ENCODE data around the gene TP53I11. TPM values are rescaled to one million over a fixed set of nuclear protein-coding genes. Genes with fewer than 3 reads are reported as not detected.

TP53I11 gene
- polyA plus RNA-seq, 3 donors from 2014 or later = 5.0 to 13.6 (median 6.4) TPM

DNA sequence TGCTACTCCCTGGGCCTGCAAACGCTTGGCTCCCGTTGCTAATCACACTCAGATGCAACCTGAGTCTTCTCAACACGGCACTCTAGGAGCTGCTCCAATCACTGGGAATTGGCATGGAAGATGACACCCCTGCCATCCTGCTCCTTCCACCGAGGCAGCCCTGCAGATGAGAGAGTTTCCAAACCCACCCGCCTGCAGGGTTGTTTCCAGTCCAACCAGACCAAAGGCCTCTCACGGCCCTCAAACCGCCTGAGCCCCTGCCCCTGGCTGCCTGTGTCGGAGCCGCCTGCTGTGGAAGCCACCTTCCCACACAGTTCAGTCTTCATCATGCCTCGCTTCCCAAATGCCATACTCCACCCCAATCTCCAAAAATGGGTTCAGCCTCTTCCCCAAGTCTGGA, 36.8 kb upstream of the TP53I11 start:
- H3K36me3 Mint-ChIP-seq = peaks cover 0 to 3% (median 0%) of the 10 kb centered on the region in 3 donors
- no peak overlapping the region for H3K27ac Mint-ChIP-seq
- no peak overlapping the region for H3K4me3 Mint-ChIP-seq
- H3K4me1 Mint-ChIP-seq = peaks cover 9 to 11% of the 10 kb centered on the region in 2 donors
- DNase-seq = no peak
- H3K9me3 Mint-ChIP-seq = no peaks in the 10 kb centered on the region
- peaks cover 0 to 5% (median 2%) of the 10 kb centered on the region in 3 donors for H3K27me3 Mint-ChIP-seq (ENCODE audit: low read depth in 3 of 3)

DNA sequence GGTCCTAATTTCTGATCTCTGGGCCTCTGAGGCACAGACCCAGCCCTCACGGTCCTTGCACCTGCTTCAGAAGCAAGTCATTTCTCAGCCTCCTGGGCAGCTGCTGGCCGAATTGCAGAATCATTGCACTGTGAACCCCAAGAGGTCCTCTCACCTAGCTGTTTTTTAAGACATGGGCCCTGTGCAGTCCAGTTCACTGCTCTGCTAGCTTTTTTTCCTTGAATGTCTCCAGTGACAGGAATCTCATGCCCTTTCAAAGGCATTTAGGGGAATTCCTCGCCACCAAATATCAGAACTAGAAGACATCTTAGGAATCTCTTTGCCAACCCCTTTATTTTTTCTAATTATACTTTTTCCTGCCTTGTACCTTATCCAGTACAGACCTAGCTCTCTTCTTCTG, 35.6 kb upstream of the TP53I11 start:
- no peak overlapping the region for H3K27ac Mint-ChIP-seq
- H3K4me3 Mint-ChIP-seq = no peak overlapping the region
- peaks cover 0 to 3% (median 0%) of the 10 kb centered on the region in 3 donors for H3K36me3 Mint-ChIP-seq
- DNase-seq = no peak
- peaks cover 0 to 5% (median 2%) of the 10 kb centered on the region in 3 donors for H3K27me3 Mint-ChIP-seq (ENCODE audit: low read depth in 3 of 3)
- peaks cover 10 to 17% of the 10 kb centered on the region in 2 donors for H3K4me1 Mint-ChIP-seq
- H3K9me3 Mint-ChIP-seq = no peaks in the 10 kb centered on the region

DNA sequence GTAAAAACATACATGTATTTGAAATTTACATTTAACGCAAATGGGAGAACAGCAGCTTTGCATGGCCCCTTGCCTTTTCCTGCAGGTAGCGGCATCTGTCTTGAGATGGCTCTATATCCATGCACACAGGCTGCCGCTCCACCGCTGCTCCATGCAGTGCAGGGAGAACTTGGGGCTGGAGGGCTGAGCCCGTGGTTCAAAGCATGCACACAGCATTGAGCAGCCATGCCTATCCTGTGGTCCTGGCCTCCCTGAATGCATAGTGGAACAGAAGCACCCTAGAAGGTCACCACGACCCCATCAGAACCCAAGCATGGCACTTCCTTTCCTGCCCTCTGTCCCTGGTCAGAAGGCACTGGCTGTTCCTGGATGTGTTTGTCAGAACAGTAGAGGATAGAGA, 35.0 kb upstream of the TP53I11 start:
- DNase-seq = no peak
- no peak overlapping the region for H3K4me3 Mint-ChIP-seq
- no peak overlapping the region for H3K27ac Mint-ChIP-seq
- H3K27me3 Mint-ChIP-seq (ENCODE audit: low read depth in 3 of 3) = peaks cover 0 to 5% (median 2%) of the 10 kb centered on the region in 3 donors
- H3K4me1 Mint-ChIP-seq = peaks cover 10 to 17% of the 10 kb centered on the region in 2 donors
- H3K9me3 Mint-ChIP-seq = no peaks in the 10 kb centered on the region
- H3K36me3 Mint-ChIP-seq = no peaks in the 10 kb centered on the region

DNA sequence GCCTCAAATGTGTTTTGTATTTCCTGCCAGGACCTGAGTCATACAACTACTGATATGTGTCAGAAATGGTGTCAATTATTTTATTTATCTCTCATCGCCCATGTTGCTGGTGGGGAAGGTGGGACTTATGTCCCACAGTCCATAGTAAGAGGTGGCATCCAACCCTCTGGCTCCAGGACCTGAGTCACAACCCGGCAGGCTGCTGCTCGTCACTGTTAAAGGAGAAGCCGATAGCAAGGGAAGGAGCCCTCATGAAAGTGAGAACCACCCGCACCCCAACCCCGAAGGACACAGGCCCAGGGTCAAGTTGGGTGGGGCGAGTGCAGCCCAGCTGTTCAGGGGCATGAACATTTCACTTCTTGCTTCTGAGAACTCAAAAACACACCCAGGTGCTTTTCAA, 33.1 kb upstream of the TP53I11 start:
- no peaks in the 10 kb centered on the region for H3K36me3 Mint-ChIP-seq
- H3K9me3 Mint-ChIP-seq = no peaks in the 10 kb centered on the region
- peaks cover 0 to 7% (median 0%) of the 10 kb centered on the region in 3 donors for H3K27me3 Mint-ChIP-seq (ENCODE audit: low read depth in 3 of 3)
- peak overlapping the region in 3 of 6 donors; percentile 80 to 85 (median 85) for H3K27ac Mint-ChIP-seq
- peak overlapping the region in 2 of 5 donors; percentile 35 to 69 for H3K4me3 Mint-ChIP-seq
- H3K4me1 Mint-ChIP-seq = peaks cover 10 to 17% of the 10 kb centered on the region in 2 donors
- DNase-seq = peak in 1 of 3 donors; percentile 21

DNA sequence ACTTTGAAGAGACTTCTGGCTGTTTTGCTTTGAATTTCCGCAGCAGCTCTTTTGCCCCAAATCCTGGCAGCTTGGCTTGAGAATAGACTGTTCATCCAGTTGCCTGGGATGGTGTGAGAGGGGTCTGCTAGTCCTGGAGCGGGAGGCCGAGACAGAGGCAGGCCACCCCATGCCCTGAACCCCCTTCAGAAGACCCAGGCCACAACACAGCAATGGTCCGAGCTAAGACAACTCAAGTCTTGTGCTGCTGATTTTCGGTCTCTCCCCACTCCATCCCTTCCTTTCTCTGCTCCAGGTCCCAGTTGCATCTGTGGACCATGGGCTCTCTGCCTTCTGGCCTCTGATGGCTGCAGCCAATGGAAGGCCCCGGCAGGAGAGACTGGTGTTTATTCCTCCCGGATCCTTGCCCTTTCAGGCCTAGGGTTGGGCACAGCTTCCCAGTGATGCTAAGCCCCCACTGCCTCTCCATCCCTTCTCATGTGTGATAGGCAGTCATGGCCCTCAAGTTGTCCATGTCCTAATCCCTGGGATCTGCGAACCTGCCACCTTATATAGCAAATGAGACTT, 31.9 kb upstream of the TP53I11 start:
- peak overlapping the region in 1 of 5 donors; percentile 29 for H3K4me3 Mint-ChIP-seq
- H3K9me3 Mint-ChIP-seq = no peaks in the 10 kb centered on the region
- no peak for DNase-seq
- peaks cover 10 to 17% of the 10 kb centered on the region in 2 donors for H3K4me1 Mint-ChIP-seq
- H3K27ac Mint-ChIP-seq = no peak overlapping the region
- H3K27me3 Mint-ChIP-seq (ENCODE audit: low read depth in 3 of 3) = peaks cover 0 to 7% (median 0%) of the 10 kb centered on the region in 3 donors
- H3K36me3 Mint-ChIP-seq = no peaks in the 10 kb centered on the region

DNA sequence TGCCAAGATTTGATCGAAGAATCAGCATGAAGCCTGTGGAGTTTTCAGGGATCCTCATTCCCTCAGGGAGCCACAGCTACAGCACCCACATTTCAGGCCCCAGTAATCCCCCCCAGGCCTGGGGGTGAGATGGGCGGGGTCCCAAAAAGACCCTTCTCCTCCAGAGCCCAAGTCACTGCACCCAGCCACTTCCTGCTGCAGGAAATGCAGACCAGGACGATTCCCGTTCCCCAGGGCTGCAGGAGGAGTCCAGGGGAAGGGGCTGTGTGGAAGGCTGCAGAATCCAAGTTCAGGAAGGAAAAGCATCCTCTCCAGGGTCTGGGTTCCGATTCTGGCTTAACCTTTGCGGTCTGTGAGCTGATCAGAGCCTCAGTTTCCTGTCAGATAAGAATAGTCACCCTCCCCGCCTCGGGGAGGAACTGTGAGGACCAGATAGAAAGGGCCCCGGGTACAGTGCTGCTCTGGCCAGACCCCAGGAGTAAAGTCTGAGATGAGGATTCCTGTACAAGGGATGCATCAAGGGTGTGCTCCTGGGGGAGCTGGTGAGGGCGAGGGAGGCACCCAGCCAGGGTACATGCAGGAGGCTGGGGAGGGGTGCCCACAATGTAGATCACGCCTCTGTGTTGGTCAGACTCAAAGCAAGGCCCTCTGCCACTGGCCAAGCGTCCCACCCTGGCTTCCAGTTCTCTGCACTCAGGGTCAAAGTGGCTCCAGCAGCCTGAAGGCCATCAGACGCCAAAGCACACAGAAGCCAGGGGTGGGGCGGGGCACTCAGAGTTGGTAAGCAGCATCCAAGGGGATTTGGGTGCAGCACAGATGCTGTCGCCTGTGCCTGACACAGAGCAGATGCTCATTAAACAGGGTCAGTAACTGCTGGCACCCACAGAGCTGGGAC, 30.1 kb upstream of the TP53I11 start:
- peak overlapping the region in 1 of 6 donors; percentile 32 for H3K27ac Mint-ChIP-seq
- no peaks in the 10 kb centered on the region for H3K9me3 Mint-ChIP-seq
- H3K4me1 Mint-ChIP-seq = peaks cover 11 to 17% of the 10 kb centered on the region in 2 donors
- no peaks in the 10 kb centered on the region for H3K36me3 Mint-ChIP-seq
- DNase-seq = no peak
- peaks cover 0 to 8% (median 0%) of the 10 kb centered on the region in 3 donors for H3K27me3 Mint-ChIP-seq (ENCODE audit: low read depth in 3 of 3)
- H3K4me3 Mint-ChIP-seq = peak overlapping the region in 3 of 5 donors; percentile 9 to 43 (median 38)

DNA sequence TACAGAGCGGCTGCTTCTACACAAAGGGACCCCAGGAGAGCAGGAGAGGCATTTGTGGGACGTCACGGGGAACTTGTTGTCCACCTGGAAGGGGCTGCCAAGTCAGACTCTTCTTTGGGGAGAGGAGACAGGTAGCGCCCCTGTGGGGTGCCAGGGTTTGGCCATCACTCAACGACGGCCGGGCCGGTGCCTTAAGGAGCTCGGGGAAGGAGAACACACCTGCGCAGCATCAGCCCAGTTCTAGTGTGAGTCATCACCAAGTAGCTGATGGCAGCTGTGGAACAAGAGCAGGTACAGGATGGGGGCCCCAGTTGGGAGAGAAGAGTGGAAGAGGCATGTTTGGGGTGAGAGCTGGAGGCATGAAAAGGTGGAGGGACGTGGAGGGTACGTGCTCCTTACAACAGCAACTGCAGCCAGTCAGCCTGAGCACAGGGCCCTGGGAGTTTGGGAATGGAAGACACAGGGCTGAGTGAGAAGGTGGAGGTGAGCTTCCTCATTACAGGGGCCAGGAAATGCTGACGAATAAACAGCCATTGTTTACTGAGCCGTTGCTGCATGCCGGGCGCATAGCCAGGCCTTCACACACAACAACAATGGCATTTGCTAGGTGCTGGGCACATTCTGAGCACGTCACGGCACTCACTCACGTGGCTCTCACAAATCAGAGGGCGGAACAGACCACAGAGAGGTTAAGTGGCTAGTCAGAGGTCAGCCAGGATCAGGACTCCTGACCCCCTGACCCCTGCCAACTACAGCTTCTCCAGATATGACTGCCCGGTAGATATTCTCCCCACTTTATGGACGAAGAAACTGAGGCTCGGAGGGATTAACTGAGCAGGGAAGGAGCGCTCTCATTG, 29.1 kb upstream of the TP53I11 start:
- Mint-ChIP-seq H3K4me1 (peaks cover 19 to 25% of the 10 kb centered on the region in 2 donors), H3K36me3 (no peaks in the 10 kb centered on the region), H3K27ac (peak overlapping the region in 2 of 6 donors; percentile 19 to 49), H3K27me3 (ENCODE audit: low read depth in 3 of 3) (peaks cover 0 to 6% (median 0%) of the 10 kb centered on the region in 3 donors), H3K9me3 (no peaks in the 10 kb centered on the region), H3K4me3 (peak overlapping the region in 4 of 5 donors; percentile 16 to 38 (median 22))
- no peak for DNase-seq

DNA sequence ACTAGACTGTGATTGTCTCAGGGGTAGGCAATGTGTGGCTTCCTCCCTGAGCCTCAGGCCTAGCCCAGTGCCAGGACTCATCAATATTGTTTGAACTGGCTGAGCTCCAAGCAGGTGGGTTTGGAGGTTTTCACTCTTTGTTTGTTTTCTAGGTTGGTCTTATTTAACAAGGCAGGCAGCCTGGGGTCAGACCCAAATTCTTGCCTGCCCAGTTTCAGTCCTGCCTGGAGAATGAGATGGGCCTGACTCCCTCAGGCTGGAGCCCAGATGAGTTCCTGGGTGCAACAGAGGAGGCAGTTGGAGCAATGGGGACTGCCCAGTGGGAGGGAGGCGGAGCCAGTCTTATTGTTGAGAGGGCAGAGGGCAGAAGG, 28.3 kb upstream of the TP53I11 start:
- H3K4me3 Mint-ChIP-seq = peak overlapping the region in 3 of 5 donors; percentile 8 to 40 (median 39)
- H3K27me3 Mint-ChIP-seq (ENCODE audit: low read depth in 3 of 3) = peaks cover 0 to 7% (median under 1%) of the 10 kb centered on the region in 3 donors
- DNase-seq = no peak

DNA sequence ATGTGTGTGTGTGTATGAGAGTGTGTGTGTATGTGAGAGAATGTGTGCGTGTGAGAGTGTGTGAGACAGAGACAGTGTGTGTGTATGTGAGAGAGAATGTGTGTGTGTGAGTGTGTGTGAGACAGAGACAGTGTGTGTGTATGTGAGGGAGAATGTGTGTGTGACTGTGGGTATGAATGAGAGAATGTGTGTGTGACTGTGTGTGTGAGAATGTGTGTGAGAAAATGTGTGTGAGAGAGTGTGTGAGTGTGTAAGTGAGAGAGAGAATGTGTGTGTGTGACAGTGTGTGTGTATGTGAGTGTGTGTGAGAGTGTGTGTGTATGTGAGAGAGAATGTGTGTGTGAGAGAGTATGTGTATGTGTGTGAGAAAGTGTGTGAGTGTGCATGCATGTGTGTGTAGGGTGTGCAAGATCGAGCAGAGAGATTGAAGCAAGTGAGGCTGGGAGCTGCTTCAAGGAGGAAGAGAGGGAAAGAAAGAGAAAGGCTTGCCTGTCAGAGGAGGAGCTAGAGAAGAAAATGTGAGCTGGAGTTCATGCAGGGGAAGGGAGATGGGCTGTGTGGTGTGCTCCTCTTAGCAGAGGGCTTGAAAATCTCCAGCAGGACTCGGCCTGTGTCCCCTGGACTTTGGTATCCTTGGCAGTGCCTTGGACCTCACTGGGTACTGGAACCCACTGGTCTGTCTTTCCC, 27.7 kb upstream of the TP53I11 start:
- Mint-ChIP-seq H3K27me3 (ENCODE audit: low read depth in 3 of 3) (peaks cover 0 to 7% (median 2%) of the 10 kb centered on the region in 3 donors), H3K36me3 (no peaks in the 10 kb centered on the region), H3K9me3 (no peaks in the 10 kb centered on the region), H3K4me1 (peaks cover 27 to 33% of the 10 kb centered on the region in 2 donors), H3K27ac (no peak overlapping the region), H3K4me3 (no peak overlapping the region)
- DNase-seq = no peak

More for the DNA sequence above, 28.3 kb upstream of the TP53I11 start:
- no peaks in the 10 kb centered on the region for H3K9me3 Mint-ChIP-seq
- no peak overlapping the region for H3K27ac Mint-ChIP-seq
- H3K36me3 Mint-ChIP-seq = no peaks in the 10 kb centered on the region
- H3K4me1 Mint-ChIP-seq = peaks cover 27 to 33% of the 10 kb centered on the region in 2 donors

DNA sequence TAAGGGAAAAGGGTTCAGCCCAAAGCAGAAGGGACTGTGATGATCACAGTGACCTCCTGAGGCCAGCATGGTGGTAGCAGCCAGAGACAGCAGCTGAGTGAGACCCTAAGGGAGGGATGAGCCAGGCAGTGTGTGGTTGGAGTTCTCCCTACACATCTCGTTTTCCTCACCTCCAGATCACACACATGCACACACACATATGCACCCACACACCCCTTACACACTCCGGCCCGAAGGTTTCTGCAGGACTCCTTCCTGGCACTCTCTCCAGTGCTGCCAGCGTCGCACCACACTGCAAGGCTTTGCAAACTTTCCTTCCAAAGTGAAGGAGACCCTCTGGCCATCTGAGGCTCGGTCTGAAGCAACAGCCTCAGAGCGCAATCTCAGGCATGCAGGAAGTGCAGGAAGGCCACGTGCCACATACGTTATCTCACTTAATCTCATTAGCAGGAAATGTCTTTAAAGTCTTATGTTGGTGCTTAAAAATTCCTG, 26.9 kb upstream of the TP53I11 start:
- Mint-ChIP-seq H3K4me1 (peaks cover 24 to 35% of the 10 kb centered on the region in 2 donors), H3K27ac (peak overlapping the region in 2 of 6 donors; percentile 49 to 50), H3K9me3 (no peaks in the 10 kb centered on the region), H3K4me3 (no peak overlapping the region), H3K27me3 (ENCODE audit: low read depth in 3 of 3) (peaks cover 0 to 7% (median 2%) of the 10 kb centered on the region in 3 donors), H3K36me3 (no peaks in the 10 kb centered on the region)
- peak in 2 of 3 donors; percentile 16 for DNase-seq

DNA sequence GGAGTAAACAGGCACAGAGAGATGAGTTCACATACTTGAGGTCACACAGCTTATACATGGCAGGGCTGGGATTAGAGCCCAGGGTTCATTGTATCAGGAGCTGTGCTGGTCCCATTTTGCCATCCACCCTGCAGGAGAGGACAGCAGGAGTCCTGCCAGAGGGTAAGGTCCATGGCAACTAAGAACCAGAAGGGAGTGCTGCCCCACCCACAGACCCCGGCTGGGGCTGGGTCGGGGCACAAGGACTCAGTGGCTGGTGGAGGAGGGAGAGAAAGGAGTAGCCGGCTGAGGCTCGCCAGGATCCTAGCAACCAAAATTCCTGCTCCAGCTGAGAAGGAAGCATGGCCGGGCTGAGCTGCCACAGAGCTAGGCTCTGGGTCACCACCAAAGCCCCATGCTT, 25.9 kb upstream of the TP53I11 start:
- H3K27me3 Mint-ChIP-seq (ENCODE audit: low read depth in 3 of 3) = peaks cover 0 to 7% (median 2%) of the 10 kb centered on the region in 3 donors
- H3K4me1 Mint-ChIP-seq = peaks cover 23 to 28% of the 10 kb centered on the region in 2 donors
- H3K36me3 Mint-ChIP-seq = no peaks in the 10 kb centered on the region
- no peak for DNase-seq
- H3K9me3 Mint-ChIP-seq = no peaks in the 10 kb centered on the region
- H3K27ac Mint-ChIP-seq = peak overlapping the region in 2 of 6 donors; percentile 53 to 66
- peak overlapping the region in 2 of 5 donors; percentile 19 to 38 for H3K4me3 Mint-ChIP-seq

DNA sequence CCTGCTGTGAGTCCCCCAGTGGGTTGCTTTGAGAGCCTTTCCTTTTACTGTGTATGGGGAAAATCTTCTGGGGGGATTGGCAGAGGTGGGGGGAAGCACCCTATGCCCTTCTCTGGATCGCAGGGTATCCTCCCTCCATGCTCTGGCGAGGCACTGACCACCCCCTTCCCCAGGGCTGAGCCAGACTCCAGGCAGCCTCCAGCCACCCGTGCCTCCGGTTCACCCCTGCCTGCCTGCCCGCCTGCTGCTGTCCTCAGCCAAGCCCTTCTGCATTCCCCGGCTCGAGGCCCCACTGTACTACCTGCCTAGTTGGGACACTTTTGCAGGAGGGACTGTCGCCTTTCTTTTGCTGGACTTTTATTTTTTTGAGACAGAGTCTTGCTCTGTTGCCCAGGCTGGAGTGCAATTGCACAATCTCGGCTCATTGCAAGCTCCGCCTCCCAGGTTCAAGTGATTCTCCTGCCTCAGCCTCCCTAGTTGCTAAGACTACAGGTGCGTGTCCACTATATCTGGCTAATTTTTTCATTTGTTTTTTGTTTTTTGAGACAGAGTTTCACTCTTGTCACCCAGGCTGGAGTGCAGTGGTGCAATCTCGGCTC, 23.8 kb upstream of the TP53I11 start:
- peak overlapping the region; percentile 26 to 65 (median 42) for H3K4me3 Mint-ChIP-seq
- no peak for DNase-seq
- peak overlapping the region in 3 of 6 donors; percentile 30 to 44 (median 44) for H3K27ac Mint-ChIP-seq
- H3K27me3 Mint-ChIP-seq (ENCODE audit: low read depth in 3 of 3) = peaks cover 0 to 7% (median 2%) of the 10 kb centered on the region in 3 donors
- no peaks in the 10 kb centered on the region for H3K36me3 Mint-ChIP-seq
- no peaks in the 10 kb centered on the region for H3K9me3 Mint-ChIP-seq
- H3K4me1 Mint-ChIP-seq = peaks cover 23 to 26% of the 10 kb centered on the region in 2 donors
